GM21526 (cell line): ENCODE data around the gene UNG.
"Not testable (repeated sequence)": the region's sequence is repeated elsewhere in the genome, so short reads cannot be mapped to it uniquely, and the experiment has no call there.

Experiments used
- ATAC-seq: cut with Tn5 transposase; IDR thresholded peaks from one replicate; pipeline ENCODE4 v1.9.1; 2021; ENCODE audit warnings: moderate library complexity; ENCODE audit not compliant: unreplicated experiment, low FRiP score

The UNG gene

DNA sequence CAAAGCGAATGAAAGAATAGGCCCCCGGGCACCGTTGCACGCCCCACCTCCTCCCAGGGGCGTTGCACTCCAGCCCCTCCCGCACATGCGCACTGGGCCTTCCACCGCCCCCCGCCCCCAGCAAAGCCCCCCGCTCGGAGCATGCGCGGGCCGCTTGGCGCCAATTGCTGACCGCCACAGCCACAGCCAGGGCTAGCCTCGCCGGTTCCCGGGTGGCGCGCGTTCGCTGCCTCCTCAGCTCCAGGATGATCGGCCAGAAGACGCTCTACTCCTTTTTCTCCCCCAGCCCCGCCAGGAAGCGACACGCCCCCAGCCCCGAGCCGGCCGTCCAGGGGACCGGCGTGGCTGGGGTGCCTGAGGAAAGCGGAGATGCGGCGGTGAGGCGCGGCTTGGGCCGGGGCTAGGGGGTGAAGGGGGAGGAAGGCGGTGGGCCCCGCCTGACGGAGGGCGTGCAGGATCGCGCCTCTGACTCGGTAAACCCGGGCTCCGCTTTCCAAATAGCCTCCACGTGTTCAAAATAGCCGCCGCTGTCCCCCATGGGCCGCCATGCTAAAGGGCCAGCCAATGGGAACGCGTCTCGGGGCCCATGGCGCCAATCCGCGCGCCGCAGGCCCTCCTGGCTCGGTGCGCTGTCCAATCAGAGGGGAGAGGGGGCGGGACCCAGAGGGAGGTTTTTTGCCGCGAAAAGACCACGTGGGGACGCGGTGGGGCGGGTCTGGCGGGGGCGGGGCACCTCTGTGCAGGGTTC lies at the start of gene UNG:
TSS of gene UNG (plus strand) at position 163 of the 748 bp plus-strand sequence. CDS start at position 246, 83 bp downstream.
- peak; percentile 80 for ATAC-seq

DNA sequence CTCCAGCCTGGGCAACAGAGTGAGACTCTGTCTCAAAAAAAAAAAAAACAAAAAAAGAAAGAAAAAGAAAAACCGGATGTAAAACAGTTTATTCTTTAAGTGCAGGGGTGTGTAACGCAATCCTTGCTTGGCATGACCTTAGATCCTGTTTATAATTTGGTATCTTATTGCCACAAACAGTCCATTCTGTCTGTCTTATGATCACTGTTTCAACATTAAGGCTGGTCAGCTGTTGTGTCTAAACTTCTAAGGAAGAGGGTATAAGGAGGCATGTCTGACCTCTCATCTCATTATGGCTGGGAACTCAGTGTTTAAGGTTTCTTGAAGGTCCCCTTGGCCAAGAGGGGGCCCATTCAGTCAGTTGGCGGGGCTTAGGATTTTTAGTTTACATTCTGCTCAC lies 48.7 kb upstream of the UNG start:
- not testable (repeated sequence) for ATAC-seq

GRCh38 chr12:109049794-109050193 lies 47.6 kb upstream of the UNG start:
- ATAC-seq = not testable (repeated sequence)

DNA sequence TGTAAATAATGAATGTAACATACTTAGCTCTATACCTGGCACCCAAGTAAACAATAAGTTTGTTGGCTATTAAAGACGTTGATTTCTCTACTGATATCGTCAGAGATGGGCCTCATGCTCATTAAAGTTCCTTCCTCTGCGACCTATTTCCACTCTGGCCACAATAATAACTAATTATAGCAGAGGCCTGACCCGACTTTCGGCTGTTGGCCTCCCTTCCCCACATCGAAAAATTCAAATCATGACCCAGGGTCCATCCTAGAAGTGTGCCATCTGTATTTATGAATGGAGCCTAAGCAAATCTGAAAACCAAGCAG lies 45.3 kb upstream of the UNG start:
- ATAC-seq = no peak

DNA sequence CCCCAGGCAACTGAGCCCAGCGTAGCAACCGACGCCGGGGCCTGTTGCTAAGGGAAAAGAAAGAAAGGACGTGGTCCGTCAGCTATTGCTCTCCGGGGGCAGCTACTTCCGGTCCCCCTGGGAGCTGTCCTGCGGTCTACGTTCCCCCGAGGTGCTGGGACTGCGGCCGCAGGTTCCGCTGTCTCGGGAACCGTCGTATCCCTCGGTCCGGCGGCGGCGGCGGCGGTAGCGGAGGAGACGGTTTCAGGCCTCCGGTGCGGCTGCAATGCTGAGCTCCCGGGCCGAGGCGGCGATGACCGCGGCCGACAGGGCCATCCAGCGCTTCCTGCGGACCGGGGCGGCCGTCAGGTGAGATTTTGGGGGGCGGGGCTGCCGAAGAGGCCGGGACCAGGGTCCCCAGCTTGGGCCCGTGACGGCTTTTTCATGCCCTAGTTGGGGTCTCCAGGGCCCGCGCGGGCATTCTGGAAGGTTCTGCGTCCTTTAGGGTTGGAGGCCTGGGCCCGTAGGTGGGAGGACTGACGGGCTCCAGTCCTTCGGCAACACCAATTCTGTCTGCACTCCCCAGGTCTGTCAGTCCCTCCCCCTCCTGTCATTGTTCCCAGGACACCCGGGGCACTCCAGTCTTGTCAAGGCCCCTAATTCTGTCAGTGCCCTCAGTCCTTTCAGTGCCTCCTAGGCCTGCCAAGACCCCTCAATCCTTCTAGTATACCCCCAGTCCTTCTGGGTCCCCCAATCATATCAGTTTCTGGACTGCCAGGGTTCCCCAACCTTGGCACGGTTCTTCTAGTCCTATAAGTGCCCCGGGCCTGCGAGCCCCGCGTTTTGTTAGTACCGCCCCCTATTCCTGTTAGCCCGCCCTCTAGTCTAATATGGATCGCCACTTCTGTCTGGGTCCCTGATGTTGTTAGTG lies 44.7 kb upstream of the UNG start, which contains the start of gene USP30:
TSS of gene USP30 (plus strand) at position 163 of the 910 bp plus-strand sequence. CDS start at position 266, 103 bp downstream.
- peak; percentile 67 for ATAC-seq

DNA sequence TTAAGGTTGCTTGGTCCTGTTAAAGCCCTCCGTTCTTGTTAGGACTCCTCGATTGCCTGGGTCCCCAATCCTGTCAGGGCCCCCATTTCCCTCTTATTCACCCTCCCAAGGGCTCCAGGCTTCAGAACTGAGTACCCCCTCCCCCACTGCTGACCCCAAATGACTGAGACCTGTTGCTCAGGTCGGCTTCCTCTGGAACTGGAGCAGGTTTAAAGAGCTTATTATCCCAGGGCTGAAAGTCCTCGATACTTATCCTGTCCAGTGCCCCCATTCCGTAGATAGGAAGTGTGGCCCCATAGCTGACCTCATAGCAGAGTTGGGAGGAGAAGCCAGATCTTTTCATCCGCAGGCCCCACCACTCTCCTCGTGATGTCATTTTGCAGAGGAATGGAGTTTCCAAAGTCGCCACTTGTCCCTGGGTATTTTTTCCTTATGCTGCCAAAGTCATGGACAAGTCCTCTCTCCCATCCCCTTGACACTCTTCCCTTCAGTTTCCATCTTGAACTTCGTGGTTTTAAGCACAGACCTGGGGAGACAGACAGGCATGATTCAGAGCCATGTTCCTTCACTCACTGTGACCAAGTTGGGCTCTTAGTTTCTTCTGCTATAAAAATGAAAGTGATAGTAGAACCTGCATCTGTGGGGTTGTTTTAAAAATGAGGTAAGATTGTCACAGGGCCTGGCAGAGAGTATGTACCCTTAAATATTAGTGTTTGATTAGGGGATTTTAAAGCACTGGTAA lies 43.8 kb upstream of the UNG start:
- peak; percentile 54 for ATAC-seq

- peak; percentile 4 for ATAC-seq
Observed at GRCh38 chr12:109054124-109054513, 43.3 kb upstream of the UNG start.

- ATAC-seq = no peak
Observed at GRCh38 chr12:109054520-109054919, 42.9 kb upstream of the UNG start.

- ATAC-seq = no peak
Observed at GRCh38 chr12:109056891-109057290, 40.5 kb upstream of the UNG start.

DNA sequence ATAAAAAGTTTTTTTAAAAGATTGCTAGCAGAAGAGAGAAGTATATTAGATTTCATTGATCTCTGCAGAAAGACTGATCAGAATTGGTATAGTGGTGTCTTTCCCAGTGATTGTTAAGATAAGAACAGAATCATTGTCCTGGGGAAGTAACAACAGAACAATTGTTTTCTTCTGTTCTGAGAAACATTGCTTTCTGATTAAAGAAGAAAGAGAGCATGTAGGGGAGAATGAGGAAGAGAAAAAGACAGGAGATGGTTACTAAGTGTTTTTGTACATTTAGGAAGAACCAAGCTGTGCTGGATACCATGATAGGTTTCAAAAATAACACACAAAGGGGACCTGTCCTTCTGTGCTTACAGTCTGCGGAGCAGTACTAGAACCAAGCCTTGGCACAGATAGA lies 40.0 kb upstream of the UNG start:
- ATAC-seq = no peak

DNA sequence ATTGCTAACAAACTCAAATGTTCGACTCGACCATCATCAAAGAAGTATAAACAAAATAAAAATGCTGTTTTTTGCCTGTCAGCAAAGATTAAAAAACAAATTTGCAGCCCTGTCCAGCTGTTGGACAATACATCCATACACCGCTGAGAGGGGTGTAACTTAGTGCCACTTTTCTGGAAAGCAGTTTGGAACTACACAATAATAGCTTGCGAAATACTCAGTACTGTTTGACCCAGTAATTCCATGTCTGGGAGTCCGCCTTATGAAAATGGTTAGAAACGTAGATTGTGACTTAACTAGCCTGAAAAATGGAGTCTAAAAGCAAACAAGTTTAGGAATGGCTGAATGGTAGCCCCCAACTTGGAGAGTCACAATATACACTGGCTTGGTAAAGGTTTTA lies 38.6 kb upstream of the UNG start:
- no peak for ATAC-seq

DNA sequence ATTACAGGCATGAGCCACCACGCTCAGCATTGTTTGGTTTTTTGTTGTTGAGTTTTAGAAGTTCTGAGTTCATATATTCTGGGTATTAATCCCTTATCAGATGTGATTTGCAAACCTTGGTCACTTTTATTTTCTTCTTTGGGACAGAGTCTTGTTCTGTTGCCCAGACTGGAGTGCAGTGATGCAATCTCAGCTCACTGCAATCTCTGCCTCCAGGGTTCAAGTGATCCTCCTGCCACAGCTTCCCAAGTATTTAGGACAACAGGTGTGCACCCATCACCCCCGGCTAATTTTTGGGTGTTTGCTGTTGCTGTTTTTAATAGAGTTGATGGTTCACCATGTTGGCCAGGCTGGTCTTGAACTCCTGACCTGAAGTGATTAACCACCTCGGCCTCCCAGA lies 33.3 kb upstream of the UNG start:
- ATAC-seq = no peak

DNA sequence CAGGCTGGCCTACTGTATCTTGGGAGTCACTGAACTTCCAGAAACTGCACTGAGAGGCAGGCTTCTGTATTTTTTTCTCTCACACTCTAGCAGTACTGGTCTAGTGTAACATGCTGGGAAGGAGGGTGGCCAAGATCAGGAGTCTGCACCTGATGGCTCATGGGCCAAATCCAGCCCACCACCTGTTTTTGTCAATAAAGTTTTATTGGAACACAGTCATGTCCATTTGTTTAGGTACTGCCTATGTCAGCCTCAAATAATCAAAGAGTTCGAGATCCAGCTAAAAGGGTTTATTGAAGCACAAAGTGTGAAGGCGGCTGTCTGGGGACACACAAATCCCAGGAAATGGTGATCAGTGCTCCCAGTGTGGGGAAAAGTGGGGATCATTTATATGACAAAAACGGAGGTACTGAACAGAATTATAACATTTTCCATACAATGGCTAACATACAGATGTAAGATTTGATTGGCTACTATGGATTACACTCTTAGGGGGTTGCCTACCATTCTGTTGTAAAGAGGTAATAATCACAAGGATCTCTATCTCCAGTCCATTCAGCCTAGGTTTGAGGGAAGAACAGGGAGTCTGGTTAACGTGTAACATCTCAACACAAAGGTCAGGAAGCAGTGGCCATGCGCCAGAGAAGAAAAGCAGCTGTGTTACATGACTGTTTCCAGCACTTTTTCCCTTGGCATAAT lies 32.1 kb upstream of the UNG start:
- ATAC-seq = no peak

DNA sequence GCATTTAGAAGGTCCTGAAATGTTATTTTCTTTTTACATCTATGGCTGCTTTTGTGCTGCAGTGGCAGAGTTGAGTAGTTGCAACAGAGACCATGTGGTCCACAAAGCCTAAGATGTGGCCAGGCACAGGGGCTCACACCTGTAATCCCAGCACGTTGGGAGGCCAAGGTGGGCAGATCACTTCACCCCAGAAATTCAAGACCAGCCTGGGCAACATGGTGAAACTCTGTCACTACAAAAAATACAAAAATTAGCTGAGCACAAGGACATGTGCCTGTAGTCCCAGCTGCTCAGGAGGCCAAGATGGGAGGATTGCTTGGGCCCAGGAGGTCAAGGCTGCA lies 31.6 kb upstream of the UNG start:
- no peak for ATAC-seq

DNA sequence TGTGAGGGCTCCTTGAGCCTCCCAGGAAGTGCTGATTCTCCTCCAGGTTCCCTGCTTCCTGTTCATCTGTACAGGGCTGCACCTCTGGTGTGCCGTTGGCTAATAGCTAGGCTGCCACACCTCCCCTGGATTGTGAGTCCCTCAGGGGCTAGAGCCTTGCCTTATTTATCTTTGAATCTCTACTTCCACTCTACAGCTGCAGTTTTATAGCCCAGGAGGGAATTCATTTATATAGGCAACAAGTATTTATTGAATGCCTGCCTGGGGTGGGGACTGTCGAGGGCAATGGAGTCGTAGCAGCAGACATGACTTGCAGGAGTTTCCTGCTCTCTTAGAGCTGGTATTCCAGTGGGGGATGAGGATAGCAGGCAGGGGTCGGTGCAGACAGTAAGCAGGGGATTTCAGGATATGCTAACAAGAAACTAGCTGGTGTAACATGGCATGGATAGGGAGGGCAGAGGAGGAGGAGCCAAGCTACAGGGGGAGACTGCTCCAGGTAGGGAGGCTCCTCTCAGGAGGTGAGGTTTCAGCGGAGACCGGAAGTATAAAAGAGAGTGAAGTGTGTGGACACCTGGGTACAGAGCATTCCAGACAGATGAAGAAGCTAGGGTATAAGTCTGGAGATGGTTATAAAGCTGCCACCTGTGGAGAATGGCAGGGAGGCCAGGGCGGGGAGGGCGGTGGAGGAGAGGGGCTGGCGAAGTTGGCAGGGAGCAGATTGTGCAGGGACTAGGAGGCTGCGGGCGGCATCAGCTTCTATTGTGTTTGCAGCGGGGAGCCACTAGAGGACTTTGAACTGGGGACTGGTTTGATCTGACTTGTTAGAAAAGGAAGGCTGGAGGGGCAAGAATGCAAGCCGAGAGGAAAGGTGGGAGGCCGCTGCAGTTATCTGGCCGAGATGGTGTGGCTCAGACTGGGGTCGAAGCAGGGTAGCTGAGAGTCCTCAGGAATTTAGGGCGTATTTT lies 27.8 kb upstream of the UNG start:
- ATAC-seq = no peak

GRCh38 chr12:109074866-109075265 lies 22.5 kb upstream of the UNG start:
- no peak for ATAC-seq

DNA sequence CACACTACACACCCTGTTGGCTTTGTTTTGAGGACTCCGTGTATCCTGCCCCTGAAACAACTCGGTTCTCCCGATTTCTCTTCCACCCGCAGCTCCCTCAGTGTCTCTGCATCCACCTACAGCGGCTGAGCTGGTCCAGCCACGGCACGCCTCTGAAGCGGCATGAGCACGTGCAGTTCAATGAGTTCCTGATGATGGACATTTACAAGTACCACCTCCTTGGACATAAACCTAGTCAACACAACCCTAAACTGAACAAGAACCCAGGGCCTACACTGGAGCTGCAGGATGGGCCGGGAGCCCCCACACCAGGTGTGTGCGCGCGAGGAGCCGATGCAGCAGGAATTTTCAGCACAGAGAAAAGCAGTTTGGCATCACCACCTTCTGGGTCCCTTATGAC lies 14.6 kb upstream of the UNG start:
- ATAC-seq = no peak

- ATAC-seq = no peak
Observed at GRCh38 chr12:109084425-109084824, 13.0 kb upstream of the UNG start.

GRCh38 chr12:109085590-109085989 lies 11.8 kb upstream of the UNG start:
- ATAC-seq = no peak
